ENCODE data around the gene CA14.

DNA sequence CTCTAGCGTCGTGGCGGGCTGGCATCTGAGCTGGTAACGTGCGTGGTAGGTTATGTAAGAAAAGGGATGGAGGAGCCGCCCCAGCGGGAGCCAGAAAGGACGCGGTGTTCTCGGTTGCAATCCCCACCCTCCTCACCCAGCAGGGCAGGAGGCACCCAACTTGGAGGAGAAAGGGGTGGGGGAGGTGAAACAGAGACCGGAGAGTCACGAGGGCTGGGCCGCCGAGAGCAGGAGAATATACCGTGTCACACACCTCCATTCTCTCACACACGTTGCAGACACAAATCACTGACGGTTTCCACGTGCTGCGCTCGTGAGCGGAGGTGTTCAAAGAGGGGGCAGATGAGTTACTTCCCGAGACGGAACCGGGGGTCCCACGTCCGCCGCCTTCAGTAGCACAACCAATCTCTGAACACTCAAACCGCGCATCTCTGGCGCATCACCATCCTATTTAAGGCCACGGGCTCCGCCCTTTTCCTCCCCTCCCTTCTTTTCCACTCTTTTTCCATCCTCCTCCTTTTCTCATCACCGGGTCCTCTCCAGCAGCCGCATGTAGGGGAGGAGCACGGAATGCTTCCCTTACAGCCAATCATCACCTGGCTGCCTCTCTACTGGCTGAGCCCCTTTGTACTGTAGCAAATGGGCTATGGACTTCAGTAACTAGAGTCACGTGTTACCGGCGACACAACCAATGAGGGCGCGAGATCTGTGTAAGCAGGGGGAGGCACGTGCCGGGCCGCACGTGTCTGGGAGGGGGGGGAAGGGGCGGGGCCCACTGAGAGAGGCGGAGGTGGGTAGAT is 24.4 kb downstream of the CA14 start, which contains the start of gene CIART:
- no peak for TF ChIP-seq CTCF (IDR thresholded peaks at IDR 0.05 in 8 of 11, conservative IDR thresholded peaks at IDR 0.05 in 3 of 11)
- TF ChIP-seq POLR2A (IDR thresholded peaks at IDR 0.05): no peak

Measured in spleen (tissue), 7 donors.